ENCODE measurements around the gene WDR27.

DNA sequence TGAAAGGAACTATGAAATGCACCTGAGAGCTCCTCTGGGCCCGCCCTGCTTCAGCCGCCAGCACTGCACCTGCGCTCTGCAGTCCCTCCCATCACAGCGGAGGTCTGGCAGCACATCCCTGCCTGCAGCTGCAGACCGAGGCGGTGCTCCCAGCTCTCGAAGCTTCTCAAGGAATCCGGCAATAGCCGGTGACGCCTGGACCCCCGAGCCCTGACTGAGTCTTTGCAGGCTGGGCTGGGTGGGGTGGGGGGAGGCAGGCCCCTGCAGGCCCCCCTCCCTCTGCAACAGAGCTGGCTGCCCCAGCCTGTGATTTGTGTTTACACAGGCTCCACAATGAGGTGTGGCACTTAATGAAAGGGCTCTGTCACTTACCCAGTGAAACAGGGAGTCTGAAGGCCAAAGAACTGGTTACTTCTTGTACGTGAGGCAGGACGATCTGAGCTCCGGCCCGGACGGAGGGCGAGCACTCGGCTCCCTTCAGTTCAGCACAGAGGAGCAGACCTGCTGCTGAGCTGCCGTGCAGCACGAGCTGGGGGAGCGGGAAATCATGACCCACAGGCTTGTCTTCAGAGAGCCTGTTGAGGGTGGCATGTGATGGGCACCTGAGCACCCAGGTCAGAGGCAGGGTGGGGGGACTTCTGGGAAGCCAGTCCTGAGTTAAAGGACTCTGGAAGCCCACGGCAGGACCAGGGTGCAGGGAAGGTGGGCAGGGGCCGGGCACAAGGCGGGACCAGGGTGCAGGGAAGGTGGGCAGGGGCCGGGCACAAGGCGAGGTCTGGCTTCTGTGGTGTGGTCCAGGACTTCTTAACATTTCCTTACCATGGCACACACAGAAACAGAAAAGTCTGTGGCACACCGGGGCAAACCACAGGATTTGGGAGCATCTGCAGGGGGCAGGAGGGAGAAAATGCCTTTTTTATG is 255.9 kb downstream of the WDR27 start:
- TF ChIP-seq, protein P1, sequence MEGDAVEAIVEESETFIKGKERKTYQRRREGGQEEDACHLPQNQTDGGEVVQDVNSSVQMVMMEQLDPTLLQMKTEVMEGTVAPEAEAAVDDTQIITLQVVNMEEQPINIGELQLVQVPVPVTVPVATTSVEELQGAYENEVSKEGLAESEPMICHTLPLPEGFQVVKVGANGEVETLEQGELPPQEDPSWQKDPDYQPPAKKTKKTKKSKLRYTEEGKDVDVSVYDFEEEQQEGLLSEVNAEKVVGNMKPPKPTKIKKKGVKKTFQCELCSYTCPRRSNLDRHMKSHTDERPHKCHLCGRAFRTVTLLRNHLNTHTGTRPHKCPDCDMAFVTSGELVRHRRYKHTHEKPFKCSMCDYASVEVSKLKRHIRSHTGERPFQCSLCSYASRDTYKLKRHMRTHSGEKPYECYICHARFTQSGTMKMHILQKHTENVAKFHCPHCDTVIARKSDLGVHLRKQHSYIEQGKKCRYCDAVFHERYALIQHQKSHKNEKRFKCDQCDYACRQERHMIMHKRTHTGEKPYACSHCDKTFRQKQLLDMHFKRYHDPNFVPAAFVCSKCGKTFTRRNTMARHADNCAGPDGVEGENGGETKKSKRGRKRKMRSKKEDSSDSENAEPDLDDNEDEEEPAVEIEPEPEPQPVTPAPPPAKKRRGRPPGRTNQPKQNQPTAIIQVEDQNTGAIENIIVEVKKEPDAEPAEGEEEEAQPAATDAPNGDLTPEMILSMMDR (IDR thresholded peaks at IDR 0.05; ENCODE audit: low read length): no peak
- no peak for TF ChIP-seq EZH2 (IDR thresholded peaks at IDR 0.05; ENCODE audit: borderline replicate concordance, low read length)
